ENCODE data around the gene MEP1B. TPM values are rescaled to one million over a fixed set of nuclear protein-coding genes. Genes with fewer than 3 reads are reported as not detected.

Gene MEP1B
- polyA plus RNA-seq (2013, experiment 1 of 2) = not detected
- not detected for polyA plus RNA-seq (2013, experiment 2 of 2)

- Histone ChIP-seq H2AK5ac (ENCODE audit: low read length, severe bottlenecking) (no peak within 1 kb of the TSS), H3K27me3 (ENCODE audit: control insufficient read depth in 1 of 2, insufficient read depth in 1 of 2, low read length in 2 of 2) (no peaks in the 10 kb centered on the region), H3K9me3 (ENCODE audit: control insufficient read depth, low read length) (no peaks in the 10 kb centered on the region), H2AFZ (ENCODE audit: low read depth, low read length) (no peak within 1 kb of the TSS), H3K4me2 (ENCODE audit: low read length, poor library complexity, severe bottlenecking) (no peak within 1 kb of the TSS), H2BK15ac (ENCODE audit: low read depth, poor library complexity, severe bottlenecking) (no peak within 1 kb of the TSS), H3K4me3 (ENCODE audit: insufficient read depth in 1 of 2, low read depth in 1 of 2, low read length in 2 of 2) (no peak within 1 kb of the TSS), H3K9ac (ENCODE audit: low read length) (no peak within 1 kb of the TSS), H3K79me1 (replicated peaks; ENCODE audit: low read length, poor library complexity, severe bottlenecking) (no peaks in the 10 kb centered on the region), H3K27ac (ENCODE audit: low read length, poor library complexity, severe bottlenecking) (no peak within 1 kb of the TSS), H3K18ac (ENCODE audit: low read depth in 1 of 2, low read length in 2 of 2) (no peak within 1 kb of the TSS), H3K23ac (ENCODE audit: low read length in 2 of 2) (no peak within 1 kb of the TSS), H4K91ac (ENCODE audit: low read length) (no peak within 1 kb of the TSS), H2BK5ac (ENCODE audit: low read depth, low read length, poor library complexity, severe bottlenecking) (no peak within 1 kb of the TSS), H3K4ac (ENCODE audit: low read depth in 1 of 2, low read length in 2 of 2) (no peak within 1 kb of the TSS), H3K4me1 (ENCODE audit: control insufficient read depth, insufficient read depth, low read depth, low read length) (no peaks in the 10 kb centered on the region), H2BK12ac (ENCODE audit: low read length in 2 of 2) (no peak within 1 kb of the TSS), H3K36me3 (ENCODE audit: control insufficient read depth in 1 of 2, insufficient read depth in 2 of 2, low read depth in 1 of 2, low read length in 2 of 2) (no peaks in the 10 kb centered on the region), H2BK120ac (ENCODE audit: low read depth, low read length) (no peak within 1 kb of the TSS), H3K14ac (ENCODE audit: low read length in 2 of 2) (no peak within 1 kb of the TSS), H4K8ac (ENCODE audit: low read length) (no peak within 1 kb of the TSS)
- 84% methylated on average over 1 of the region's 2 CpGs for WGBS
- no peak for DNase-seq
Measured at GRCh38 chr18:32189790-32190189, at the start of gene MEP1B. Gene MEP1B, plus strand, starts transcription at chr18:32190039. Its CDS starts 32 bp downstream, at chr18:32190071.

- no peak overlapping the region for H2BK12ac ChIP-seq (ENCODE audit: low read length in 2 of 2)
- no peak overlapping the region for H2BK5ac ChIP-seq (ENCODE audit: low read depth, low read length, poor library complexity, severe bottlenecking)
- H2BK15ac ChIP-seq (ENCODE audit: low read depth, poor library complexity, severe bottlenecking) = no peak overlapping the region
- no peak overlapping the region for H2AK5ac ChIP-seq (ENCODE audit: low read length, severe bottlenecking)
- H3K27me3 ChIP-seq (ENCODE audit: control insufficient read depth in 1 of 2, insufficient read depth in 1 of 2, low read length in 2 of 2) = no peaks in the 10 kb centered on the region
- H4K91ac ChIP-seq (ENCODE audit: low read length) = no peak overlapping the region
- no peak overlapping the region for H3K18ac ChIP-seq (ENCODE audit: low read depth in 1 of 2, low read length in 2 of 2)
- no peak overlapping the region for H3K4me3 ChIP-seq (ENCODE audit: insufficient read depth in 1 of 2, low read depth in 1 of 2, low read length in 2 of 2)
- H3K36me3 ChIP-seq (ENCODE audit: control insufficient read depth in 1 of 2, insufficient read depth in 2 of 2, low read depth in 1 of 2, low read length in 2 of 2) = no peaks in the 10 kb centered on the region
- DNase-seq = no peak
- H3K79me1 ChIP-seq (replicated peaks; ENCODE audit: low read length, poor library complexity, severe bottlenecking) = no peaks in the 10 kb centered on the region
- H3K9ac ChIP-seq (ENCODE audit: low read length) = no peak overlapping the region
- no peak overlapping the region for H3K27ac ChIP-seq (ENCODE audit: low read length, poor library complexity, severe bottlenecking)
- H3K4me1 ChIP-seq (ENCODE audit: control insufficient read depth, insufficient read depth, low read depth, low read length) = no peaks in the 10 kb centered on the region
- H3K14ac ChIP-seq (ENCODE audit: low read length in 2 of 2) = no peak overlapping the region
- no CpG with 5 or more reads among the region's 2 CpGs for WGBS
- H3K9me3 ChIP-seq (ENCODE audit: control insufficient read depth, low read length) = peaks cover 9% of the 10 kb centered on the region
- no peak overlapping the region for H3K23ac ChIP-seq (ENCODE audit: low read length in 2 of 2)
- no peak overlapping the region for H4K8ac ChIP-seq (ENCODE audit: low read length)
- no peak overlapping the region for H3K4me2 ChIP-seq (ENCODE audit: low read length, poor library complexity, severe bottlenecking)
- H2AFZ ChIP-seq (ENCODE audit: low read depth, low read length) = no peak overlapping the region
- no peak overlapping the region for H3K4ac ChIP-seq (ENCODE audit: low read depth in 1 of 2, low read length in 2 of 2)
- H2BK120ac ChIP-seq (ENCODE audit: low read depth, low read length) = no peak overlapping the region
Measured at GRCh38 chr18:32148185-32148870, 41.5 kb upstream of the MEP1B start.

- Histone ChIP-seq H4K8ac (ENCODE audit: low read length) (no peak overlapping the region), H3K4me1 (ENCODE audit: control insufficient read depth, insufficient read depth, low read depth, low read length) (no peaks in the 10 kb centered on the region), H2AFZ (ENCODE audit: low read depth, low read length) (no peak overlapping the region), H3K14ac (ENCODE audit: low read length in 2 of 2) (no peak overlapping the region), H3K9me3 (ENCODE audit: control insufficient read depth, low read length) (peaks cover 9% of the 10 kb centered on the region), H3K36me3 (ENCODE audit: control insufficient read depth in 1 of 2, insufficient read depth in 2 of 2, low read depth in 1 of 2, low read length in 2 of 2) (no peaks in the 10 kb centered on the region), H3K27ac (ENCODE audit: low read length, poor library complexity, severe bottlenecking) (no peak overlapping the region), H3K4me2 (ENCODE audit: low read length, poor library complexity, severe bottlenecking) (no peak overlapping the region), H2BK12ac (ENCODE audit: low read length in 2 of 2) (no peak overlapping the region), H3K9ac (ENCODE audit: low read length) (no peak overlapping the region), H3K18ac (ENCODE audit: low read depth in 1 of 2, low read length in 2 of 2) (no peak overlapping the region), H2BK120ac (ENCODE audit: low read depth, low read length) (no peak overlapping the region), H3K27me3 (ENCODE audit: control insufficient read depth in 1 of 2, insufficient read depth in 1 of 2, low read length in 2 of 2) (no peaks in the 10 kb centered on the region), H2AK5ac (ENCODE audit: low read length, severe bottlenecking) (no peak overlapping the region), H2BK15ac (ENCODE audit: low read depth, poor library complexity, severe bottlenecking) (no peak overlapping the region), H2BK5ac (ENCODE audit: low read depth, low read length, poor library complexity, severe bottlenecking) (no peak overlapping the region), H4K91ac (ENCODE audit: low read length) (no peak overlapping the region), H3K23ac (ENCODE audit: low read length in 2 of 2) (no peak overlapping the region), H3K4me3 (ENCODE audit: insufficient read depth in 1 of 2, low read depth in 1 of 2, low read length in 2 of 2) (no peak overlapping the region), H3K79me1 (replicated peaks; ENCODE audit: low read length, poor library complexity, severe bottlenecking) (no peaks in the 10 kb centered on the region), H3K4ac (ENCODE audit: low read depth in 1 of 2, low read length in 2 of 2) (no peak overlapping the region)
- DNase-seq = no peak
- WGBS = 77% methylated on average over 2 of the region's 5 CpGs
Measured at GRCh38 chr18:32152705-32153448, 37.0 kb upstream of the MEP1B start.

GRCh38 chr18:32156855-32157254, 33.0 kb upstream of the MEP1B start:
- no peak overlapping the region for H3K4ac ChIP-seq (ENCODE audit: low read depth in 1 of 2, low read length in 2 of 2)
- no peak overlapping the region for H2BK15ac ChIP-seq (ENCODE audit: low read depth, poor library complexity, severe bottlenecking)
- no peak overlapping the region for H2BK5ac ChIP-seq (ENCODE audit: low read depth, low read length, poor library complexity, severe bottlenecking)
- no peak overlapping the region for H3K27ac ChIP-seq (ENCODE audit: low read length, poor library complexity, severe bottlenecking)
- no peak overlapping the region for H2AK5ac ChIP-seq (ENCODE audit: low read length, severe bottlenecking)
- H2AFZ ChIP-seq (ENCODE audit: low read depth, low read length) = no peak overlapping the region
- no peak overlapping the region for H2BK120ac ChIP-seq (ENCODE audit: low read depth, low read length)
- no peak overlapping the region for H3K23ac ChIP-seq (ENCODE audit: low read length in 2 of 2)
- no peak for DNase-seq
- H4K8ac ChIP-seq (ENCODE audit: low read length) = no peak overlapping the region
- H2BK12ac ChIP-seq (ENCODE audit: low read length in 2 of 2) = no peak overlapping the region
- no peaks in the 10 kb centered on the region for H3K4me1 ChIP-seq (ENCODE audit: control insufficient read depth, insufficient read depth, low read depth, low read length)
- no peaks in the 10 kb centered on the region for H3K9me3 ChIP-seq (ENCODE audit: control insufficient read depth, low read length)
- no peak overlapping the region for H3K14ac ChIP-seq (ENCODE audit: low read length in 2 of 2)
- no peaks in the 10 kb centered on the region for H3K27me3 ChIP-seq (ENCODE audit: control insufficient read depth in 1 of 2, insufficient read depth in 1 of 2, low read length in 2 of 2)
- no peak overlapping the region for H3K4me2 ChIP-seq (ENCODE audit: low read length, poor library complexity, severe bottlenecking)
- H4K91ac ChIP-seq (ENCODE audit: low read length) = no peak overlapping the region
- no peaks in the 10 kb centered on the region for H3K79me1 ChIP-seq (replicated peaks; ENCODE audit: low read length, poor library complexity, severe bottlenecking)
- H3K4me3 ChIP-seq (ENCODE audit: insufficient read depth in 1 of 2, low read depth in 1 of 2, low read length in 2 of 2) = no peak overlapping the region
- H3K36me3 ChIP-seq (ENCODE audit: control insufficient read depth in 1 of 2, insufficient read depth in 2 of 2, low read depth in 1 of 2, low read length in 2 of 2) = no peaks in the 10 kb centered on the region
- no peak overlapping the region for H3K9ac ChIP-seq (ENCODE audit: low read length)
- H3K18ac ChIP-seq (ENCODE audit: low read depth in 1 of 2, low read length in 2 of 2) = no peak overlapping the region
